HEK293T (cell line): ENCODE results near the gene CLIC4.

Experiments used
- HDGF ChIP-seq: fragments of 450-650 bp; IDR thresholded peaks from 2 replicates; pipeline ENCODE4 v1.6.1; 2017; ENCODE audit warnings: antibody characterized with exemption, borderline replicate concordance
- L3MBTL2 ChIP-seq: fragments of 450-650 bp; conservative IDR thresholded peaks from 2 replicates; pipeline ENCODE4 v1.6.1; 2016; ENCODE audit warnings: mild to moderate bottlenecking
- PKNOX1 ChIP-seq: fragments of 450-650 bp; IDR thresholded peaks from 2 replicates; pipeline ENCODE4 v1.6.1; 2016
- TARDBP ChIP-seq: fragments of 450-650 bp; IDR thresholded peaks from 2 replicates; pipeline ENCODE4 v1.6.1; 2016

GRCh38 chr1:24853649-24854048, 108.4 kb downstream of the CLIC4 start:
- no peak for TF ChIP-seq L3MBTL2
- TF ChIP-seq HDGF, result no peak
- no peak for TF ChIP-seq TARDBP
- TF ChIP-seq PKNOX1, result no peak
